Activated B cell treated with CpG ODN at 0.5 μM for 24 hours (primary cell): ENCODE measurements around the gene RNF151. TPM values are rescaled to one million over a fixed set of nuclear protein-coding genes. Genes with fewer than 3 reads are reported as not detected.

Experiments
- ATAC-seq: fragments of 200-7000 bp; cut with Tn5 transposase; one replicate; pipeline ENCODE4 v1.10.0; 2021; ENCODE audit warnings: low read depth, mild to moderate bottlenecking, moderate library complexity
- CTCF ChIA-PET: fragments of 350-600 bp; sonication (Branson Sonifier 250); formaldehyde crosslinking; loops from one replicate; lab custom pipeline; 2021; ENCODE audit warnings: antibody characterized with exemption; lab: Charles Lee
- POLR2A ChIA-PET: fragments of 350-600 bp; sonication (Branson Sonifier 250); formaldehyde crosslinking; loops from one replicate; lab custom pipeline; 2021; ENCODE audit warnings: antibody characterized with exemption; lab: Charles Lee
- DNase-seq: peaks from one replicate; pipeline ENCODE4 v3.0.0; 2022
- H3K27ac Mint-ChIP-seq: one replicate; pipeline ENCODE4 v1.8.0; 2020; ENCODE audit warnings: mixed read lengths
- H3K27me3 Mint-ChIP-seq: one replicate; pipeline ENCODE4 v1.8.0; 2021; ENCODE audit warnings: mixed read lengths
- H3K36me3 Mint-ChIP-seq: one replicate; pipeline ENCODE4 v1.8.0; 2021; ENCODE audit warnings: low read depth, mixed read lengths
- H3K4me1 Mint-ChIP-seq: one replicate; pipeline ENCODE4 v1.8.0; 2021; ENCODE audit warnings: mixed read lengths
- H3K4me3 Mint-ChIP-seq: one replicate; pipeline ENCODE4 v1.8.0; 2020; ENCODE audit warnings: mild to moderate bottlenecking, mixed read lengths
- H3K9me3 Mint-ChIP-seq: one replicate; pipeline ENCODE4 v1.8.0; 2020; ENCODE audit warnings: mixed read lengths
- intact Hi-C: fragments of 100-400 bp; cut with micrococcal nuclease; formaldehyde crosslinking; loops from one replicate; pipeline ENCODE4 v1.15.1; 2024
- total RNA-seq: library from RNA; stranded (reverse); gene quantifications from 2 replicates; pipeline ENCODE4 v1.2.3, GENCODE V29; 2022
- TF ChIP-seq, protein P1 (sequence below): fragments of 200-600 bp; IDR thresholded peaks from one replicate; pipeline ENCODE4 v1.8.0; 2022; ENCODE audit warnings: antibody characterized with exemption, mild to moderate bottlenecking

The RNF151 gene
- total RNA-seq, 1 donor from 2014 or later: not detected

DNA sequence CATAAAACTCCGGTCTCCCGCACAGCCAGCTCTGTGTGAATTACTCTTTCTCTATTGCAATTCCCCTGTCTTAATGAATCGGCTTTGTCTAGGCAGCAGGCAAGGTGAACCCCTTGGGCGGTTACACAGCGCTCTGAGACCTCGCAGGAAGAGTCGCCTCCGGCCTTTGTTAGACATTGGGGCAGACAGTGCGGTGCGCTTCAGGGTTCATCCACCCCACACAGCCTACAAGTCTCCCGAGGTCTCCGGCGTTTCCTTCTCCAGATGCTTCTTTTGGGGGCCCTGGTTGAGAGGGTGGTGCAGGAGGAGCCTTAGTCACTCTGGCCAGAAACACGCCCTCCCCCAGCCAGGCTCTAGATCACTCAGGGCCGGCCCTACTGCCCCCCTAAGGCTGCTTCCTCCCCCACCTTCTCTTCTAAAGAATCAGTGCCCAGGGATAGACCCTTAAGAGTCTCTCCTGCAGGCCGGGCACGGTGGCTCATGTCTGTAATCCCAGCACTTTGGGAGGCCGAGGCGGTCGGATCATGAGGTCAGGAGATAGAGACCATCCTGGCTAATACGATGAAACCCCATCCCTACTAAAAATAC is 21.9 kb upstream of the RNF151 start:
- Mint-ChIP-seq H3K9me3 (no peaks in the 10 kb centered on the region), H3K4me1 (peaks cover 30% of the 10 kb centered on the region), H3K27ac (no peak overlapping the region), H3K27me3 (no peaks in the 10 kb centered on the region), H3K4me3 (peak overlapping the region; percentile 87), H3K36me3 (peaks cover 2% of the 10 kb centered on the region)
- ChIA-PET CTCF (no interaction called here), POLR2A (interaction anchor here (2.1 kb wide), 1 partner anchor 20 kb away, joined by 44 read pairs; the partner anchor contains the start of gene RPS2)
- DNase-seq (no peak), ATAC-seq (no peak)
- intact Hi-C loops: no loop called here
- TF ChIP-seq, protein P1, sequence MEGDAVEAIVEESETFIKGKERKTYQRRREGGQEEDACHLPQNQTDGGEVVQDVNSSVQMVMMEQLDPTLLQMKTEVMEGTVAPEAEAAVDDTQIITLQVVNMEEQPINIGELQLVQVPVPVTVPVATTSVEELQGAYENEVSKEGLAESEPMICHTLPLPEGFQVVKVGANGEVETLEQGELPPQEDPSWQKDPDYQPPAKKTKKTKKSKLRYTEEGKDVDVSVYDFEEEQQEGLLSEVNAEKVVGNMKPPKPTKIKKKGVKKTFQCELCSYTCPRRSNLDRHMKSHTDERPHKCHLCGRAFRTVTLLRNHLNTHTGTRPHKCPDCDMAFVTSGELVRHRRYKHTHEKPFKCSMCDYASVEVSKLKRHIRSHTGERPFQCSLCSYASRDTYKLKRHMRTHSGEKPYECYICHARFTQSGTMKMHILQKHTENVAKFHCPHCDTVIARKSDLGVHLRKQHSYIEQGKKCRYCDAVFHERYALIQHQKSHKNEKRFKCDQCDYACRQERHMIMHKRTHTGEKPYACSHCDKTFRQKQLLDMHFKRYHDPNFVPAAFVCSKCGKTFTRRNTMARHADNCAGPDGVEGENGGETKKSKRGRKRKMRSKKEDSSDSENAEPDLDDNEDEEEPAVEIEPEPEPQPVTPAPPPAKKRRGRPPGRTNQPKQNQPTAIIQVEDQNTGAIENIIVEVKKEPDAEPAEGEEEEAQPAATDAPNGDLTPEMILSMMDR: no peak

DNA sequence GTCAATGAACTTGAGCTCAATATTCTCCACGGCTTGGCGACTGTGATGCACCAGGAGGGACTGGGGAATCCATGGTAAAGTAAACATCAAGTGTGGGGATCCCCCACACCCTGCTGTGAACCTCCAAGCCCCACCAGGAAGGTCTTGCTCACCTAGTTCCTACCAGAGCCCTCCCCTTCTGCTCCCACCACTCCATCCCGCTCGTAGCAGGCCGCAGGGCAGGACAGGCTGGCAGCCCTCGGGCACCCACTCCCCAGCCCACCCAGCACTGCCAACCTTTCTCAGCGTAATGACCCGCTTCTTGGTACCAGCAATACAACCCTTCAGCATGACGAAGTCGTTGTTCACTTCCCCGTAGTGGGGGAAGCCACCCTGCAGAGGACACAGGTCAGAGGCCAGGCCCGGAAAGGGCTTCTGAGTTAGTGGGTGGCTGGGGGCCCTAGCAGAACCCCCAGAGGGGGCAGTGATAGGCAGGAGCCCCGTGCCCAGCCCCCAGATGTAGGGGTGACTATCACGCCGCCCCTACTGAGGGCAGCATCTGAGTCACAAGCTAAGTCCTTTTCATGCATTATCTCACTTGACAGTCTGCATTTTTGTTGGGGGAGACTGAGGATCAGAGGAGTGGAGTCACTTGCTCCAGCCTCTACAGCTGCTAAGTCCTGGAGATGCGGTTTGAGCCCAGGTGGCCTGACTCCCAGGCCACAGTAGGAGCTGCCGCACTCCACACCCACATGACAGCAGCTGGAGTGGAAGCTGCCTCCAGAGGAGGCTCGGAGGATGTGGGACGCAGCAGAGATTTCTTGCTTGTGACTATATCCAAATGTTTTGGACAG is 20.9 kb upstream of the RNF151 start:
- Mint-ChIP-seq H3K27ac (no peak overlapping the region), H3K9me3 (no peaks in the 10 kb centered on the region), H3K4me1 (peaks cover 26% of the 10 kb centered on the region), H3K27me3 (no peaks in the 10 kb centered on the region), H3K4me3 (no peak overlapping the region), H3K36me3 (no peaks in the 10 kb centered on the region)
- ChIA-PET POLR2A (interaction anchor here (1.1 kb wide), 1 partner anchor 19 kb away, joined by 5 read pairs; the partner anchor contains the start of gene RPS2), CTCF (no interaction called here)
- ATAC-seq (no peak), DNase-seq (no peak)
- TF ChIP-seq, protein P1: no peak
- intact Hi-C loops: no loop called here

DNA sequence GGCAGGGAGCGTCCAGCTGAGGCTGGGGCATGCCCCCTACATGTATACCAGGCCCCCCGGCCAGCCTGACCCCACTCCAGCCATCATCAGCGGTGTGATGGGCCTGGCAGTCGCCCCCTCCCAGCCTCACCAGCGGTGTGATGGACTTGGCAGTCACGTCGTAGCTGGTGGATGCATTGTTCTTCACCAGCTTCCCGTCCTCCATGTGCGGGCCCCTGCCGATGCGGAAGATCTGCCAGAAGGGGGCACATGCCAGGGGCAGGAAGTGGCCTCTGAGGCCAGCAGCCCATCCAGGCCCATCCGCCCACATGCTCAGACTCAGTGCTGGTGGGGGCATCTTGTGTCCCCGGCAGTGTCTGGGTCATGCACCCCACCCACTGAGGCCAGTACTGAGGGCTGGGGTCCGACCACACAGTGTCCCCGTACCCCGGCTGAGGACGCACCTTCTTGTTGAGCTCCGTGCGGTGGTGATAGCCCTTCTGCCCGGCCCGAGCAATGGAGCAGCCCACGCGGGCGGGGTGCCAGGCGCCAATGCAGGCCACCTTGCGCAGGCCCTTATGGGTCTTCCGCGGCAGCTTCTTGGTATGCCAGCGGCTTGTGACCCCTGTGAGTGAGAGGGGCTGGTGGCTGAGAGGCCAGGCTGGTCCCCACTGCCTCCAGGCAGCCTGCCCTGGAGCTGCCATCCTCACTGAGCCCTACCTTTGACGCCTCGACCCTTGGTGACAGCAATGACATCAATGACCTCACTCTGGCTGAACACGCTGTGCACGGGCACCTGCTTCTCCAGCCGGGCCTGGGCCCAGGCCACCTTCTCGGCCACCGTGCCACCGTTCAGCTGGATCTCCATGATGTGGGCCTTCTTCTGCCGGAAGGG is 19.9 kb upstream of the RNF151 start:
- ChIA-PET POLR2A (interaction anchor here (0.6 kb wide), 1 partner anchor 42 kb away, joined by 3 read pairs; no protein-coding TSS in a partner anchor), CTCF (no interaction called here)
- no peak for DNase-seq
- no peak overlapping the region for H3K27ac Mint-ChIP-seq
- no peaks in the 10 kb centered on the region for H3K27me3 Mint-ChIP-seq
- H3K36me3 Mint-ChIP-seq: no peaks in the 10 kb centered on the region
- peaks cover 19% of the 10 kb centered on the region for H3K4me1 Mint-ChIP-seq
- TF ChIP-seq, protein P1: no peak
- ATAC-seq: no peak
- intact Hi-C loops: no loop called here
- no peaks in the 10 kb centered on the region for H3K9me3 Mint-ChIP-seq
- H3K4me3 Mint-ChIP-seq: no peak overlapping the region

DNA sequence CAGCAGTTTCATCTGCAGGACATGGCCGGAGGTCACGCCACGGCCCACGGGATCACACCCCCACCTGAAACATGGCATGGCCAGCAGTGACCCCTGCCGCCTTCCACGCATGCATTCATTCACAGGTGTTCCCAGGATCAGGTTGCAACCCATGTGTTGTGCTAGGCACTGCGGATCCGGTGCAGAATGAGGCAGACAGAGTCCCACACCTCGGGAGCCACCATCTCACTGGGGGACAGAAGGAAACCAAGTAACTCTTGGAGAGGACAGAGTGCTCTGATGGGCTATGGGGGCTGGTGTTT is 19.3 kb upstream of the RNF151 start:
- peaks cover 13% of the 10 kb centered on the region for H3K4me1 Mint-ChIP-seq
- no peaks in the 10 kb centered on the region for H3K9me3 Mint-ChIP-seq
- no peak overlapping the region for H3K27ac Mint-ChIP-seq
- intact Hi-C loops: no loop called here
- DNase-seq (no peak), ATAC-seq (no peak)
- ChIA-PET CTCF (no interaction called here), POLR2A (no interaction called here)
- no peak overlapping the region for H3K4me3 Mint-ChIP-seq
- H3K27me3 Mint-ChIP-seq: no peaks in the 10 kb centered on the region
- H3K36me3 Mint-ChIP-seq: no peaks in the 10 kb centered on the region
- TF ChIP-seq, protein P1: no peak
